NB4 (cell line): ENCODE data around the gene TRIP12.

ENCODE experiments used
- DNase-seq: peaks from one replicate; pipeline ENCODE4 v3.0.0; 2010; ENCODE audit warnings: low read depth
- H3K4me3 ChIP-seq: one replicate; pipeline ENCODE4 v1.5.1; 2011; ENCODE audit warnings: mild to moderate bottlenecking, low read depth, low read length, moderate library complexity
- CTCF ChIP-seq: IDR thresholded peaks from one replicate; pipeline ENCODE4 v1.5.1; 2012; ENCODE audit warnings: low read depth, low read length
- MYC ChIP-seq: IDR thresholded peaks from 2 replicates; pipeline ENCODE4 v1.6.1; 2011; ENCODE audit warnings: low read depth, low read length
- POLR2A ChIP-seq: IDR thresholded peaks from 2 replicates; pipeline ENCODE4 v1.6.1; 2011; ENCODE audit warnings: mild to moderate bottlenecking; ENCODE audit not compliant: insufficient read length; ENCODE audit errors: extremely low read depth
- TF ChIP-seq, protein P1 (sequence below): IDR thresholded peaks from 2 replicates; pipeline ENCODE4 v1.6.1; 2011; ENCODE audit warnings: low read depth, low read length

TRIP12 gene

DNA sequence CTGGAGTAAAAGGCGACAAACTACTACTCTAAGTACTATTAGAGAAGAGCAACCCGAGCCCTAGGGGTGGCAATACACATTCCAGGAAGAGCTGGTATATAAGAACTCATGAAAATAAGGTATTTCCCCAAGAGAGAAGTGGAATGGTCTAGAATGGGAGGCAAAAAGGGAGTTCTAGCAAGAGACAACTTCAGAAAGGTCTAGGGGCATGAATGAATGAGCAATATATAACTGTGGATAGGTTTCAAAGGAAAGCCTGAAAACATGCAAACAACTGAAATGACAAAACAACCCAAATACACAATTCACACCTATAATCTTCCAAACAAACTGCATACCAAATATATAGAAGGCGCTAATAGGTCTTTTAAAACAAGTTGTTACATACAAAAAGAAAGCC lies 22.2 kb downstream of the TRIP12 start:
- H3K4me3 ChIP-seq, result no peak overlapping the region
- DNase-seq, result no peak
- TF ChIP-seq, protein P1, sequence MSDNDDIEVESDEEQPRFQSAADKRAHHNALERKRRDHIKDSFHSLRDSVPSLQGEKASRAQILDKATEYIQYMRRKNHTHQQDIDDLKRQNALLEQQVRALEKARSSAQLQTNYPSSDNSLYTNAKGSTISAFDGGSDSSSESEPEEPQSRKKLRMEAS, result no peak
- TF ChIP-seq CTCF (no peak), MYC (no peak), POLR2A (no peak)

GRCh38 chr2:229896857-229897256 lies 25.0 kb downstream of the TRIP12 start:
- TF ChIP-seq POLR2A (no peak), CTCF (no peak), MYC (no peak)
- TF ChIP-seq, protein P1, result no peak
- H3K4me3 ChIP-seq, result no peak overlapping the region
- no peak for DNase-seq

- no peak overlapping the region for H3K4me3 ChIP-seq
- TF ChIP-seq MYC (no peak), POLR2A (no peak)
- TF ChIP-seq, protein P1, result no peak
- DNase-seq, result no peak
These were observed 32.8 kb downstream of the TRIP12 start for GRCh38 chr2:229889023-229889422.

GRCh38 chr2:229888031-229888430 lies 33.8 kb downstream of the TRIP12 start:
- TF ChIP-seq, protein P1, result no peak
- TF ChIP-seq POLR2A (no peak), MYC (no peak), CTCF (no peak)
- no peak for DNase-seq
- no peak overlapping the region for H3K4me3 ChIP-seq

- no peak overlapping the region for H3K4me3 ChIP-seq
- DNase-seq, result no peak
- TF ChIP-seq MYC, result no peak
- no peak for TF ChIP-seq CTCF
- TF ChIP-seq, protein P1, result no peak
- TF ChIP-seq POLR2A, result no peak
These were observed 34.4 kb downstream of the TRIP12 start for GRCh38 chr2:229887441-229887840.

GRCh38 chr2:229884775-229885699 lies 36.8 kb downstream of the TRIP12 start:
- no peak for DNase-seq
- TF ChIP-seq, protein P1, result no peak
- no peak for TF ChIP-seq CTCF
- TF ChIP-seq POLR2A, result no peak
- TF ChIP-seq MYC, result no peak

More at GRCh38 chr2:229884775-229885699, 36.8 kb downstream of the TRIP12 start:
- H3K4me3 ChIP-seq, result no peak overlapping the region
